Prostate gland (tissue), 2 donors: ENCODE measurements around the gene MPP4.

Experiments
- POLR2A ChIP-seq: fragments of 450-650 bp; IDR thresholded peaks from one replicate; pipeline ENCODE4 v1.6.1; 2016; ENCODE audit warnings: antibody characterized with exemption, mild to moderate bottlenecking
- TF ChIP-seq, protein P1 (sequence below), 4 experiments: fragments of 200-600 bp in 2 of 4; fragments of 450-650 bp in 2 of 4; sonication (generic) in 2 of 4; IDR thresholded peaks; 1 replicate in 3 of 4; 2 replicates in 1 of 4; pipeline ENCODE4 v1.5.1; 2016 to 2019; ENCODE audit warnings: antibody characterized with exemption in 4 of 4, mild to moderate bottlenecking in 2 of 4, moderate library complexity in 2 of 4

GRCh38 chr2:201735486-201735885, 37.0 kb upstream of the MPP4 start:
- TF ChIP-seq, protein P1, sequence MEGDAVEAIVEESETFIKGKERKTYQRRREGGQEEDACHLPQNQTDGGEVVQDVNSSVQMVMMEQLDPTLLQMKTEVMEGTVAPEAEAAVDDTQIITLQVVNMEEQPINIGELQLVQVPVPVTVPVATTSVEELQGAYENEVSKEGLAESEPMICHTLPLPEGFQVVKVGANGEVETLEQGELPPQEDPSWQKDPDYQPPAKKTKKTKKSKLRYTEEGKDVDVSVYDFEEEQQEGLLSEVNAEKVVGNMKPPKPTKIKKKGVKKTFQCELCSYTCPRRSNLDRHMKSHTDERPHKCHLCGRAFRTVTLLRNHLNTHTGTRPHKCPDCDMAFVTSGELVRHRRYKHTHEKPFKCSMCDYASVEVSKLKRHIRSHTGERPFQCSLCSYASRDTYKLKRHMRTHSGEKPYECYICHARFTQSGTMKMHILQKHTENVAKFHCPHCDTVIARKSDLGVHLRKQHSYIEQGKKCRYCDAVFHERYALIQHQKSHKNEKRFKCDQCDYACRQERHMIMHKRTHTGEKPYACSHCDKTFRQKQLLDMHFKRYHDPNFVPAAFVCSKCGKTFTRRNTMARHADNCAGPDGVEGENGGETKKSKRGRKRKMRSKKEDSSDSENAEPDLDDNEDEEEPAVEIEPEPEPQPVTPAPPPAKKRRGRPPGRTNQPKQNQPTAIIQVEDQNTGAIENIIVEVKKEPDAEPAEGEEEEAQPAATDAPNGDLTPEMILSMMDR (IDR thresholded peaks at IDR 0.05): no peak
- no peak for TF ChIP-seq POLR2A
